Globus pallidus (tissue), 1 donor: Measurements from ENCODE around the gene IL1RL2.

ENCODE experiments used
- DNase-seq: peaks from one replicate; pipeline ENCODE4 v3.0.0-alpha.2; 2015; ENCODE audit warnings: low spot score

IL1RL2 gene

GRCh38 chr2:102238778-102239177, 52.0 kb downstream of the IL1RL2 start:
- DNase-seq, result no peak

GRCh38 chr2:102239344-102239743, 52.5 kb downstream of the IL1RL2 start:
- no peak for DNase-seq

GRCh38 chr2:102240640-102241370, 54.0 kb downstream of the IL1RL2 start:
- peak; percentile 83 for DNase-seq

- no peak for DNase-seq
Measured at GRCh38 chr2:102241616-102242305, 54.9 kb downstream of the IL1RL2 start.

GRCh38 chr2:102245266-102246151, 58.7 kb downstream of the IL1RL2 start:
- DNase-seq, result no peak

- no peak for DNase-seq
Measured at GRCh38 chr2:102250278-102250821, 63.5 kb downstream of the IL1RL2 start.

- no peak for DNase-seq
Measured at GRCh38 chr2:102251042-102251848, 64.4 kb downstream of the IL1RL2 start.

GRCh38 chr2:102251849-102252203, 65.0 kb downstream of the IL1RL2 start:
- DNase-seq, result no peak

- no peak for DNase-seq
Measured at GRCh38 chr2:102252236-102252635, 65.4 kb downstream of the IL1RL2 start.

- DNase-seq, result no peak
Measured at GRCh38 chr2:102253140-102253752, 66.4 kb downstream of the IL1RL2 start.

- no peak for DNase-seq
Measured at GRCh38 chr2:102253753-102254150, 66.9 kb downstream of the IL1RL2 start.

GRCh38 chr2:102256276-102256675, 69.5 kb downstream of the IL1RL2 start:
- DNase-seq, result no peak

- DNase-seq, result no peak
Measured at GRCh38 chr2:102256874-102257462, 70.1 kb downstream of the IL1RL2 start.

- no peak for DNase-seq
Measured at GRCh38 chr2:102258025-102258385, 71.2 kb downstream of the IL1RL2 start.

- DNase-seq, result no peak
Measured at GRCh38 chr2:102258386-102259074, 71.7 kb downstream of the IL1RL2 start.

GRCh38 chr2:102261467-102262135, 74.8 kb downstream of the IL1RL2 start:
- no peak for DNase-seq

- no peak for DNase-seq
Measured at GRCh38 chr2:102262216-102263129, 75.7 kb downstream of the IL1RL2 start.

- DNase-seq, result no peak
Measured at GRCh38 chr2:102264952-102265351, 78.1 kb downstream of the IL1RL2 start.

- DNase-seq, result no peak
Measured at GRCh38 chr2:102266204-102266603, 79.4 kb downstream of the IL1RL2 start.
